Activated CD8-positive, alpha-beta T cell treated with anti-CD3 and anti-CD28 coated beads for 36 hours (primary cell): ENCODE data around the gene DHRS3. TPM values are rescaled to one million over a fixed set of nuclear protein-coding genes. Genes with fewer than 3 reads are reported as not detected.

Experiments
- ATAC-seq: fragments of 200-7000 bp; cut with Tn5 transposase; one replicate; pipeline ENCODE4 v1.10.0; 2021; ENCODE audit warnings: mild to moderate bottlenecking, moderate library complexity
- CTCF ChIA-PET: fragments of 350-600 bp; sonication (Branson Sonifier 250); formaldehyde crosslinking; loops from one replicate; lab custom pipeline; 2021; ENCODE audit warnings: antibody characterized with exemption; lab: Charles Lee
- POLR2A ChIA-PET: fragments of 350-600 bp; sonication (Branson Sonifier 250); formaldehyde crosslinking; loops from one replicate; lab custom pipeline; 2021; ENCODE audit warnings: antibody characterized with exemption; lab: Charles Lee
- DNase-seq: peaks from one replicate; pipeline ENCODE4 v3.0.0-alpha.2; 2020
- H3K27ac Mint-ChIP-seq: one replicate; pipeline ENCODE4 v1.8.0; 2021; ENCODE audit warnings: mild to moderate bottlenecking, mixed read lengths
- H3K27me3 Mint-ChIP-seq: one replicate; pipeline ENCODE4 v1.8.0; 2021; ENCODE audit warnings: mixed read lengths
- H3K36me3 Mint-ChIP-seq: one replicate; pipeline ENCODE4 v1.8.0; 2021; ENCODE audit warnings: low read depth, mixed read lengths
- H3K4me1 Mint-ChIP-seq: one replicate; pipeline ENCODE4 v1.8.0; 2021; ENCODE audit warnings: low read depth, mixed read lengths
- H3K4me3 Mint-ChIP-seq: one replicate; pipeline ENCODE4 v1.8.0; 2021; ENCODE audit warnings: mild to moderate bottlenecking, moderate library complexity, mixed read lengths
- H3K9me3 Mint-ChIP-seq: one replicate; pipeline ENCODE4 v1.8.0; 2021; ENCODE audit warnings: mixed read lengths
- CTCF ChIP-seq: fragments of 200-600 bp; IDR thresholded peaks from one replicate; pipeline ENCODE4 v1.8.0; 2022; ENCODE audit warnings: antibody characterized with exemption, mild to moderate bottlenecking
- intact Hi-C: fragments of 100-400 bp; cut with micrococcal nuclease; formaldehyde crosslinking; loops from one replicate; pipeline ENCODE4 v1.10.0; 2022
- total RNA-seq, 2 experiments: library from RNA; stranded (reverse); gene quantifications; one replicate each; pipeline ENCODE4 v1.2.3, GENCODE V29; 2021

DHRS3 gene
- total RNA-seq, 2 experiments from 2014 or later, result 129 to 135 TPM

GRCh38 chr1:12548279-12548972 lies 69.6 kb downstream of the DHRS3 start:
- TF ChIP-seq CTCF, result no peak
- intact Hi-C loops, result no loop called here
- no peaks in the 10 kb centered on the region for H3K36me3 Mint-ChIP-seq
- H3K9me3 Mint-ChIP-seq, result no peaks in the 10 kb centered on the region
- no peak overlapping the region for H3K4me3 Mint-ChIP-seq
- no peak for DNase-seq
- no peak for ATAC-seq
- peaks cover 3% of the 10 kb centered on the region for H3K27me3 Mint-ChIP-seq
- peaks cover 16% of the 10 kb centered on the region for H3K4me1 Mint-ChIP-seq
- H3K27ac Mint-ChIP-seq, result no peak overlapping the region
- POLR2A ChIA-PET, result no interaction called here
- CTCF ChIA-PET, result no interaction called here

GRCh38 chr1:12547586-12548225 lies 70.3 kb downstream of the DHRS3 start:
- Mint-ChIP-seq H3K27ac (no peak overlapping the region), H3K36me3 (no peaks in the 10 kb centered on the region), H3K4me1 (peaks cover 16% of the 10 kb centered on the region), H3K4me3 (no peak overlapping the region), H3K9me3 (no peaks in the 10 kb centered on the region), H3K27me3 (peaks cover 3% of the 10 kb centered on the region)
- CTCF ChIA-PET, result interaction anchor here (1.5 to 1.7 kb wide), 2 partner anchors 15 to 37 kb away, joined by 3 to 4 read pairs; no protein-coding TSS in a partner anchor
- DNase-seq, result no peak
- ATAC-seq, result no peak
- no peak for TF ChIP-seq CTCF
- intact Hi-C loops, result no loop called here
- POLR2A ChIA-PET, result no interaction called here

- intact Hi-C loops, result no loop called here
- peaks cover 3% of the 10 kb centered on the region for H3K27me3 Mint-ChIP-seq
- no peaks in the 10 kb centered on the region for H3K9me3 Mint-ChIP-seq
- ChIA-PET CTCF (interaction anchor here (0.6 to 1.7 kb wide), 3 partner anchors 16 to 73 kb away, joined by 3 to 4 read pairs (median 3); no protein-coding TSS in a partner anchor), POLR2A (no interaction called here)
- no peak overlapping the region for H3K4me3 Mint-ChIP-seq
- H3K4me1 Mint-ChIP-seq, result peaks cover 16% of the 10 kb centered on the region
- no peak for TF ChIP-seq CTCF
- DNase-seq (no peak), ATAC-seq (no peak)
- no peak overlapping the region for H3K27ac Mint-ChIP-seq
- no peaks in the 10 kb centered on the region for H3K36me3 Mint-ChIP-seq
Observed at GRCh38 chr1:12546771-12547585, 71.0 kb downstream of the DHRS3 start.

GRCh38 chr1:12544992-12545391 lies 73.0 kb downstream of the DHRS3 start:
- no peaks in the 10 kb centered on the region for H3K36me3 Mint-ChIP-seq
- H3K27me3 Mint-ChIP-seq, result peaks cover 3% of the 10 kb centered on the region
- H3K4me1 Mint-ChIP-seq, result peaks cover 12% of the 10 kb centered on the region
- no peak for TF ChIP-seq CTCF
- H3K9me3 Mint-ChIP-seq, result no peaks in the 10 kb centered on the region
- no peak overlapping the region for H3K4me3 Mint-ChIP-seq
- intact Hi-C loops, result no loop called here
- ChIA-PET POLR2A (no interaction called here), CTCF (no interaction called here)
- ATAC-seq (peak; percentile 20), DNase-seq (no peak)
- H3K27ac Mint-ChIP-seq, result peak overlapping the region; percentile 34
